ENCODE data around the gene MRPL1. TPM values are rescaled to one million over a fixed set of nuclear protein-coding genes. Genes with fewer than 3 reads are reported as not detected.

MRPL1 gene
- total RNA-seq, 2 experiments from 2014 or later, result 22.6 to 37.4 TPM

DNA sequence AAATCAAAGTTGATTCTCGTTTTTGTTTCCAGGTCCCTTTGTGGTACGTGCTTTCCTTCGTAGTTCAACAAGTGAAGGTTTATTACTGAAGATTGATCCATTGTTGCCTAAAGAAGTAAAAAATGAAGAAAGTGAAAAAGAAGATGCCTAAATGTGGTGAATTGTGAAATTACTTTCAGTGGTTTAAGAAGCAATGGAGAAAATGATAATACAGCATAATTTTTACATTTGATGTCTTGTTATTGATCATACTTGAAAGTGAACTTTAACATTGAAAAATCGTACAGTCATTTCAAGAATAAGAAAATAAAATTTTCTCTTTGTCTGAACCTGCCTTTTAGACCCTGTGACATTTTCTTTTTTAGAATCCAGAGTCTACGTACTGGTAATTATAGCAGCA is 89.8 kb downstream of the MRPL1 start:
- intact Hi-C loops (cut with micrococcal nuclease; ENCODE audit: unreplicated experiment), result no loop called here
- Histone ChIP-seq H3K4me1 (ENCODE audit: insufficient read depth, low read length, poor library complexity, severe bottlenecking) (no peaks in the 10 kb centered on the region), H3K4me2 (ENCODE audit: low read length) (no peak overlapping the region), H3K27ac (ENCODE audit: low read depth, low read length, poor library complexity, severe bottlenecking) (no peak overlapping the region), H3K36me3 (ENCODE audit: insufficient read depth, low read length) (peaks cover 47% of the 10 kb centered on the region), H3K4me3 (ENCODE audit: low read depth, low read length, poor library complexity, severe bottlenecking) (no peak overlapping the region), H3K9me3 (ENCODE audit: low read length) (no peaks in the 10 kb centered on the region), H3K79me2 (ENCODE audit: insufficient read depth, low read depth, low read length) (no peaks in the 10 kb centered on the region), H3K9me2 (ENCODE audit: insufficient read depth, low read length) (no peaks in the 10 kb centered on the region), H2AFZ (ENCODE audit: low read length) (no peak overlapping the region), H4K20me1 (ENCODE audit: insufficient read depth, low read length) (no peaks in the 10 kb centered on the region)
- ChIA-PET POLR2A (interaction anchor here (1.0 kb wide), 1 partner anchor 57 kb away, joined by 4 read pairs; no protein-coding TSS in a partner anchor), CTCF (ENCODE audit: unreplicated experiment) (no interaction called here)
- TF ChIP-seq, protein P1, sequence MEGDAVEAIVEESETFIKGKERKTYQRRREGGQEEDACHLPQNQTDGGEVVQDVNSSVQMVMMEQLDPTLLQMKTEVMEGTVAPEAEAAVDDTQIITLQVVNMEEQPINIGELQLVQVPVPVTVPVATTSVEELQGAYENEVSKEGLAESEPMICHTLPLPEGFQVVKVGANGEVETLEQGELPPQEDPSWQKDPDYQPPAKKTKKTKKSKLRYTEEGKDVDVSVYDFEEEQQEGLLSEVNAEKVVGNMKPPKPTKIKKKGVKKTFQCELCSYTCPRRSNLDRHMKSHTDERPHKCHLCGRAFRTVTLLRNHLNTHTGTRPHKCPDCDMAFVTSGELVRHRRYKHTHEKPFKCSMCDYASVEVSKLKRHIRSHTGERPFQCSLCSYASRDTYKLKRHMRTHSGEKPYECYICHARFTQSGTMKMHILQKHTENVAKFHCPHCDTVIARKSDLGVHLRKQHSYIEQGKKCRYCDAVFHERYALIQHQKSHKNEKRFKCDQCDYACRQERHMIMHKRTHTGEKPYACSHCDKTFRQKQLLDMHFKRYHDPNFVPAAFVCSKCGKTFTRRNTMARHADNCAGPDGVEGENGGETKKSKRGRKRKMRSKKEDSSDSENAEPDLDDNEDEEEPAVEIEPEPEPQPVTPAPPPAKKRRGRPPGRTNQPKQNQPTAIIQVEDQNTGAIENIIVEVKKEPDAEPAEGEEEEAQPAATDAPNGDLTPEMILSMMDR (conservative IDR thresholded peaks at IDR 0.05; ENCODE audit: low read length), result no peak
- no peak for TF ChIP-seq EZH2phosphoT487 (IDR thresholded peaks at IDR 0.05; ENCODE audit: borderline replicate concordance, low read depth, low read length)
- BruUV-seq (replicated peaks), result no TSS peak
- DNase-seq (ENCODE audit: low spot score), result no peak

DNA sequence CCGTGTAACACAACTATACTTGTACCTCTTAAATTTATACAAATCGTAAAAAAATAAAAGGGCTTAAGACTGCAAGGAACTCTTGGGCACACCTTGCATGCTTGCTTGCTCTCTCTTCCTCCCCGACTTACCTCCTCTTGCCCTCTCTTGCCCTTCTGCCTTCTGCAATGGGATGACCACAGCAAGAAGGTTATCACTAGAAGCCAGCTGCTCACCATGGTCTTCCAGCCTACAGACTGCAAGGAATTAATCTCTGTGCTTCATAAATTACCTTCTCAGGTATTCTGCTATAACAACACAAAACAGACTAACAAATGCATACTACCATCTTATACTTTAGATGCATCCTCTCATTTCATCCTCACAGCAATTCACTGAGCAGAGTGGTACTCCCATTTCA is 92.1 kb downstream of the MRPL1 start:
- TF ChIP-seq, protein P1 (conservative IDR thresholded peaks at IDR 0.05; ENCODE audit: low read length), result no peak
- Histone ChIP-seq H3K79me2 (ENCODE audit: insufficient read depth, low read depth, low read length) (no peaks in the 10 kb centered on the region), H3K9me3 (ENCODE audit: low read length) (no peaks in the 10 kb centered on the region), H3K4me2 (ENCODE audit: low read length) (no peak overlapping the region), H4K20me1 (ENCODE audit: insufficient read depth, low read length) (no peaks in the 10 kb centered on the region), H3K4me1 (ENCODE audit: insufficient read depth, low read length, poor library complexity, severe bottlenecking) (no peaks in the 10 kb centered on the region), H2AFZ (ENCODE audit: low read length) (no peak overlapping the region), H3K4me3 (ENCODE audit: low read depth, low read length, poor library complexity, severe bottlenecking) (no peak overlapping the region), H3K27ac (ENCODE audit: low read depth, low read length, poor library complexity, severe bottlenecking) (no peak overlapping the region), H3K9me2 (ENCODE audit: insufficient read depth, low read length) (no peaks in the 10 kb centered on the region), H3K36me3 (ENCODE audit: insufficient read depth, low read length) (peaks cover 47% of the 10 kb centered on the region)
- no peak for DNase-seq (ENCODE audit: low spot score)
- ChIA-PET CTCF (ENCODE audit: unreplicated experiment) (no interaction called here), POLR2A (no interaction called here)
- intact Hi-C loops (cut with micrococcal nuclease; ENCODE audit: unreplicated experiment), result no loop called here
- BruUV-seq (replicated peaks), result no TSS peak

DNA sequence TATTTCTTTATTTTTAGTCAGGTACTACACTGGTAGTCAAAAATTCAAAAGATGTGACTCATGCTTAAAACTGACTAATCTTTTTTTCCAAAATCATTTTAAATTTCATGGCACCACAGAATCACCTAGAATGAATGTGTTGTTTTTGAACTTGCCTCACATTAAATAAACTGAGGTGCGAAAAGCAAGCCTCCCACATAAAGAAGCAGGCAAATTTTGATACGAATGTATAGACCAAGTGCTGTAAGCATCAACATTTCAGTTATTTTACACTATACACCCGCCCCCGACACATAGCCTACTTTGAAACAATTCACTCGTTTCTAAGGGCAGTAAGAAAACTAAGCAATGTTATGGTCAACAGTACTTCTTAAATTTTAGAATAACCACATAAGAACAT is 94.3 kb downstream of the MRPL1 start:
- BruUV-seq (replicated peaks), result no TSS peak
- DNase-seq (ENCODE audit: low spot score), result no peak
- intact Hi-C loops (cut with micrococcal nuclease; ENCODE audit: unreplicated experiment), result no loop called here

More for the DNA sequence above, 94.3 kb downstream of the MRPL1 start:
- H3K4me2 ChIP-seq (ENCODE audit: low read length), result no peak overlapping the region
- ChIA-PET CTCF (ENCODE audit: unreplicated experiment) (no interaction called here), POLR2A (no interaction called here)
- no peaks in the 10 kb centered on the region for H3K4me1 ChIP-seq (ENCODE audit: insufficient read depth, low read length, poor library complexity, severe bottlenecking)
- no peak overlapping the region for H3K4me3 ChIP-seq (ENCODE audit: low read depth, low read length, poor library complexity, severe bottlenecking)
- H2AFZ ChIP-seq (ENCODE audit: low read length), result no peak overlapping the region
- TF ChIP-seq, protein P1 (conservative IDR thresholded peaks at IDR 0.05; ENCODE audit: low read length), result no peak
- H4K20me1 ChIP-seq (ENCODE audit: insufficient read depth, low read length), result no peaks in the 10 kb centered on the region
- H3K9me3 ChIP-seq (ENCODE audit: low read length), result no peaks in the 10 kb centered on the region
- peaks cover 27% of the 10 kb centered on the region for H3K36me3 ChIP-seq (ENCODE audit: insufficient read depth, low read length)
- no peak overlapping the region for H3K27ac ChIP-seq (ENCODE audit: low read depth, low read length, poor library complexity, severe bottlenecking)
- no peaks in the 10 kb centered on the region for H3K9me2 ChIP-seq (ENCODE audit: insufficient read depth, low read length)
- no peaks in the 10 kb centered on the region for H3K79me2 ChIP-seq (ENCODE audit: insufficient read depth, low read depth, low read length)
